Stomach (tissue), 4 donors: ENCODE results near the gene FAM222B.

Experiments
- POLR2A ChIP-seq, 4 donors: fragments of 450-650 bp; IDR thresholded peaks; one replicate each; pipeline ENCODE4 v1.6.1; 2016; ENCODE audit warnings: antibody characterized with exemption in 4 of 4, control low read depth in 2 of 4, mild to moderate bottlenecking in 1 of 4, moderate library complexity in 1 of 4
- TF ChIP-seq, protein P1 (sequence below), 7 experiments: fragments of 450-650 bp in 4 of 7; fragments of 200-600 bp in 3 of 7; sonication (generic) in 3 of 7; IDR thresholded peaks; one replicate each; pipeline ENCODE4 v1.5.1; 2016 to 2019; ENCODE audit warnings: antibody characterized with exemption in 7 of 7, control low read depth in 2 of 7, mild to moderate bottlenecking in 1 of 7

- TF ChIP-seq, protein P1, sequence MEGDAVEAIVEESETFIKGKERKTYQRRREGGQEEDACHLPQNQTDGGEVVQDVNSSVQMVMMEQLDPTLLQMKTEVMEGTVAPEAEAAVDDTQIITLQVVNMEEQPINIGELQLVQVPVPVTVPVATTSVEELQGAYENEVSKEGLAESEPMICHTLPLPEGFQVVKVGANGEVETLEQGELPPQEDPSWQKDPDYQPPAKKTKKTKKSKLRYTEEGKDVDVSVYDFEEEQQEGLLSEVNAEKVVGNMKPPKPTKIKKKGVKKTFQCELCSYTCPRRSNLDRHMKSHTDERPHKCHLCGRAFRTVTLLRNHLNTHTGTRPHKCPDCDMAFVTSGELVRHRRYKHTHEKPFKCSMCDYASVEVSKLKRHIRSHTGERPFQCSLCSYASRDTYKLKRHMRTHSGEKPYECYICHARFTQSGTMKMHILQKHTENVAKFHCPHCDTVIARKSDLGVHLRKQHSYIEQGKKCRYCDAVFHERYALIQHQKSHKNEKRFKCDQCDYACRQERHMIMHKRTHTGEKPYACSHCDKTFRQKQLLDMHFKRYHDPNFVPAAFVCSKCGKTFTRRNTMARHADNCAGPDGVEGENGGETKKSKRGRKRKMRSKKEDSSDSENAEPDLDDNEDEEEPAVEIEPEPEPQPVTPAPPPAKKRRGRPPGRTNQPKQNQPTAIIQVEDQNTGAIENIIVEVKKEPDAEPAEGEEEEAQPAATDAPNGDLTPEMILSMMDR (IDR thresholded peaks at IDR 0.05), result no peak
- TF ChIP-seq POLR2A (IDR thresholded peaks at IDR 0.05), result no peak
Measured at GRCh38 chr17:28816540-28816939, 26.1 kb downstream of the FAM222B start.
